ENCODE measurements around the gene ACKR4.
A peak's percentile ranks its signal among the peaks of the same experiment; 100 is the strongest.

Gene ACKR4

GRCh38 chr3:132564070-132564465 lies 33.0 kb upstream of the ACKR4 start:
- H3K36me3 Mint-ChIP-seq (ENCODE audit: low read depth) = peaks cover 20% of the 10 kb centered on the region
- H3K9me3 Mint-ChIP-seq = peaks cover 3% of the 10 kb centered on the region
- no peak for TF ChIP-seq CTCF (IDR thresholded peaks at IDR 0.05; ENCODE audit: unreplicated experiment in 3 of 3)
- no peaks in the 10 kb centered on the region for H3K27me3 Mint-ChIP-seq (ENCODE audit: low read depth)
- H3K27ac Mint-ChIP-seq = no peak overlapping the region
- H3K4me3 Mint-ChIP-seq = no peak overlapping the region
- peaks cover 20% of the 10 kb centered on the region for H3K4me1 Mint-ChIP-seq

DNA sequence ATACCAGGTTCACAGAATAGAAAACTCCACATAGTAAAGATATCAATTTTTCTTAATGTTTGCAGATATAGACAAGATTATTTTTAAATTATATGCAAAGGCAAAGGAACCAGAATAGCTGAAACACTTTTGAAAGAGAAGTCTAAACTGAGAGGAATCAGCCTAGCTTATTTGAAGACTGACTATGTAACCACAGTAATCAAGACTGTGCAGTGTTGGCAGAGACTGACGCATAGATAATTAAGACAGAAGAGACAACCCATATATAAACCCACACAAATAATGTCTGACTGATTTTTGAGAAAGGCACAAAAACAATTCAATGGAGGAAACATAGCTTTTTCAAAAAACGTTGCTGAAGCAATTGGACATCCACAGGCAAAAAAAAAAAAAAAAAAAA lies 28.6 kb upstream of the ACKR4 start:
- peaks cover 38% of the 10 kb centered on the region for H3K36me3 Mint-ChIP-seq (ENCODE audit: low read depth)
- no peak overlapping the region for H3K4me3 Mint-ChIP-seq
- peaks cover 13% of the 10 kb centered on the region for H3K4me1 Mint-ChIP-seq
- no peaks in the 10 kb centered on the region for H3K27me3 Mint-ChIP-seq (ENCODE audit: low read depth)
- no peak overlapping the region for H3K27ac Mint-ChIP-seq
- H3K9me3 Mint-ChIP-seq = peaks cover 7% of the 10 kb centered on the region
- TF ChIP-seq CTCF (IDR thresholded peaks at IDR 0.05; ENCODE audit: unreplicated experiment in 3 of 3) = no peak

GRCh38 chr3:132569153-132569552 lies 27.9 kb upstream of the ACKR4 start:
- Mint-ChIP-seq H3K27me3 (ENCODE audit: low read depth) (no peaks in the 10 kb centered on the region), H3K9me3 (peaks cover 7% of the 10 kb centered on the region), H3K27ac (no peak overlapping the region), H3K4me1 (peaks cover 9% of the 10 kb centered on the region), H3K4me3 (no peak overlapping the region), H3K36me3 (ENCODE audit: low read depth) (peaks cover 40% of the 10 kb centered on the region)
- TF ChIP-seq CTCF (IDR thresholded peaks at IDR 0.05; ENCODE audit: unreplicated experiment in 3 of 3) = no peak

- Mint-ChIP-seq H3K4me1 (peaks cover 9% of the 10 kb centered on the region), H3K4me3 (no peak overlapping the region), H3K27ac (no peak overlapping the region), H3K27me3 (ENCODE audit: low read depth) (no peaks in the 10 kb centered on the region), H3K9me3 (peaks cover 7% of the 10 kb centered on the region), H3K36me3 (ENCODE audit: low read depth) (peaks cover 37% of the 10 kb centered on the region)
- TF ChIP-seq CTCF (IDR thresholded peaks at IDR 0.05; ENCODE audit: unreplicated experiment in 3 of 3) = no peak
Observed at GRCh38 chr3:132569580-132569979, 27.5 kb upstream of the ACKR4 start.

- Mint-ChIP-seq H3K4me3 (no peak overlapping the region), H3K27me3 (ENCODE audit: low read depth) (no peaks in the 10 kb centered on the region), H3K4me1 (peaks cover 9% of the 10 kb centered on the region), H3K9me3 (peaks cover 7% of the 10 kb centered on the region), H3K27ac (no peak overlapping the region), H3K36me3 (ENCODE audit: low read depth) (peaks cover 37% of the 10 kb centered on the region)
- no peak for TF ChIP-seq CTCF (IDR thresholded peaks at IDR 0.05; ENCODE audit: unreplicated experiment in 3 of 3)
Observed at GRCh38 chr3:132570016-132570415, 27.1 kb upstream of the ACKR4 start.

- peaks cover 9% of the 10 kb centered on the region for H3K4me1 Mint-ChIP-seq
- no peaks in the 10 kb centered on the region for H3K27me3 Mint-ChIP-seq (ENCODE audit: low read depth)
- H3K9me3 Mint-ChIP-seq = peaks cover 7% of the 10 kb centered on the region
- peak overlapping the region in 2 of 3 experiments; percentile 52 to 55 for H3K27ac Mint-ChIP-seq
- no peak overlapping the region for H3K4me3 Mint-ChIP-seq
- TF ChIP-seq CTCF (IDR thresholded peaks at IDR 0.05; ENCODE audit: unreplicated experiment in 3 of 3) = no peak
- peaks cover 57% of the 10 kb centered on the region for H3K36me3 Mint-ChIP-seq (ENCODE audit: low read depth)
Observed at GRCh38 chr3:132573797-132574211, 23.3 kb upstream of the ACKR4 start.

Data from nephron (organoid).